ENCODE results near the gene TGFBR3L.

- no peak for TF ChIP-seq CTCF (conservative IDR thresholded peaks at IDR 0.05; ENCODE audit: low read length)
- no peak for TF ChIP-seq EZH2phosphoT487 (IDR thresholded peaks at IDR 0.05; ENCODE audit: borderline replicate concordance, low read depth, low read length)
Measured at GRCh38 chr19:7870571-7871436, 43.8 kb upstream of the TGFBR3L start.

Measured in OCI-LY7 (cell line).